Measurements from ENCODE around the gene ARAP3.

- TF ChIP-seq, protein P1, sequence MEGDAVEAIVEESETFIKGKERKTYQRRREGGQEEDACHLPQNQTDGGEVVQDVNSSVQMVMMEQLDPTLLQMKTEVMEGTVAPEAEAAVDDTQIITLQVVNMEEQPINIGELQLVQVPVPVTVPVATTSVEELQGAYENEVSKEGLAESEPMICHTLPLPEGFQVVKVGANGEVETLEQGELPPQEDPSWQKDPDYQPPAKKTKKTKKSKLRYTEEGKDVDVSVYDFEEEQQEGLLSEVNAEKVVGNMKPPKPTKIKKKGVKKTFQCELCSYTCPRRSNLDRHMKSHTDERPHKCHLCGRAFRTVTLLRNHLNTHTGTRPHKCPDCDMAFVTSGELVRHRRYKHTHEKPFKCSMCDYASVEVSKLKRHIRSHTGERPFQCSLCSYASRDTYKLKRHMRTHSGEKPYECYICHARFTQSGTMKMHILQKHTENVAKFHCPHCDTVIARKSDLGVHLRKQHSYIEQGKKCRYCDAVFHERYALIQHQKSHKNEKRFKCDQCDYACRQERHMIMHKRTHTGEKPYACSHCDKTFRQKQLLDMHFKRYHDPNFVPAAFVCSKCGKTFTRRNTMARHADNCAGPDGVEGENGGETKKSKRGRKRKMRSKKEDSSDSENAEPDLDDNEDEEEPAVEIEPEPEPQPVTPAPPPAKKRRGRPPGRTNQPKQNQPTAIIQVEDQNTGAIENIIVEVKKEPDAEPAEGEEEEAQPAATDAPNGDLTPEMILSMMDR (conservative IDR thresholded peaks at IDR 0.05; ENCODE audit: low read depth in 2 of 2) = no peak
- TF ChIP-seq EZH2phosphoT487 (IDR thresholded peaks at IDR 0.05; ENCODE audit: unreplicated experiment) = no peak
Measured at GRCh38 chr5:141603923-141604717, 77.9 kb downstream of the ARAP3 start.
